ENCODE measurements around the gene CENPH. TPM values are rescaled to one million over a fixed set of nuclear protein-coding genes. Genes with fewer than 3 reads are reported as not detected.

The CENPH gene
- total and polyA plus RNA-seq, 2 donors (not counting 1 experiment from before 2014, with no cell fraction given): 2.8 to 11.9 TPM

GRCh38 chr5:69245031-69245430, 55.6 kb downstream of the CENPH start:
- Histone ChIP-seq H3K9ac (ENCODE audit: low read length) (no peak overlapping the region), H3K4me3 (ENCODE audit: control extremely low read depth in 1 of 5, extremely low read depth in 1 of 5, insufficient read depth in 1 of 5, low read depth in 2 of 5, low read length in 4 of 5) (no peak overlapping the region), H2AFZ (ENCODE audit: insufficient read depth, low read depth, low read length, poor library complexity, severe bottlenecking) (no peak overlapping the region), H3K27me3 (replicated peaks in 1 of 4; ENCODE audit: control extremely low read depth in 1 of 4, control insufficient read depth in 3 of 4, insufficient read depth in 4 of 4, low read length in 3 of 4) (no peaks in the 10 kb centered on the region), H3K79me2 (ENCODE audit: control insufficient read depth, insufficient read depth, low read length) (peaks cover 98% of the 10 kb centered on the region), H3K9me3 (ENCODE audit: control extremely low read depth in 1 of 3, control insufficient read depth in 2 of 3, insufficient read depth in 1 of 3, low read length in 2 of 3) (peaks cover 0 to 7% (median 1%) of the 10 kb centered on the region in 3 donors), H3K27ac (ENCODE audit: low read length in 2 of 2) (no peak overlapping the region), H3K4me1 (ENCODE audit: control insufficient read depth in 2 of 2, insufficient read depth in 2 of 2, low read length in 2 of 2) (no peaks in the 10 kb centered on the region), H3K4me2 (replicated peaks; ENCODE audit: low read depth, low read length, poor library complexity, severe bottlenecking) (no peak overlapping the region), H3K36me3 (replicated peaks in 1 of 2; ENCODE audit: control extremely low read depth in 1 of 2, control insufficient read depth in 1 of 2, extremely low read depth in 1 of 2, insufficient read depth in 2 of 2, low read length in 1 of 2) (peaks cover 3 to 4% of the 10 kb centered on the region in 2 experiments), H4K20me1 (ENCODE audit: control insufficient read depth, insufficient read depth, low read length, poor library complexity, severe bottlenecking) (peaks cover 44% of the 10 kb centered on the region)
- no peak overlapping the region for H3K27ac Mint-ChIP-seq
- H3K4me3 Mint-ChIP-seq: no peak overlapping the region
- TF ChIP-seq, protein P1, sequence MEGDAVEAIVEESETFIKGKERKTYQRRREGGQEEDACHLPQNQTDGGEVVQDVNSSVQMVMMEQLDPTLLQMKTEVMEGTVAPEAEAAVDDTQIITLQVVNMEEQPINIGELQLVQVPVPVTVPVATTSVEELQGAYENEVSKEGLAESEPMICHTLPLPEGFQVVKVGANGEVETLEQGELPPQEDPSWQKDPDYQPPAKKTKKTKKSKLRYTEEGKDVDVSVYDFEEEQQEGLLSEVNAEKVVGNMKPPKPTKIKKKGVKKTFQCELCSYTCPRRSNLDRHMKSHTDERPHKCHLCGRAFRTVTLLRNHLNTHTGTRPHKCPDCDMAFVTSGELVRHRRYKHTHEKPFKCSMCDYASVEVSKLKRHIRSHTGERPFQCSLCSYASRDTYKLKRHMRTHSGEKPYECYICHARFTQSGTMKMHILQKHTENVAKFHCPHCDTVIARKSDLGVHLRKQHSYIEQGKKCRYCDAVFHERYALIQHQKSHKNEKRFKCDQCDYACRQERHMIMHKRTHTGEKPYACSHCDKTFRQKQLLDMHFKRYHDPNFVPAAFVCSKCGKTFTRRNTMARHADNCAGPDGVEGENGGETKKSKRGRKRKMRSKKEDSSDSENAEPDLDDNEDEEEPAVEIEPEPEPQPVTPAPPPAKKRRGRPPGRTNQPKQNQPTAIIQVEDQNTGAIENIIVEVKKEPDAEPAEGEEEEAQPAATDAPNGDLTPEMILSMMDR (IDR thresholded peaks at IDR 0.05): no peak
- TF ChIP-seq EZH2 (IDR thresholded peaks at IDR 0.05; ENCODE audit: borderline replicate concordance, insufficient read depth, low read depth, low read length, poor library complexity, severe bottlenecking): no peak
- H3K4me1 Mint-ChIP-seq: peaks cover 40% of the 10 kb centered on the region
- no peak for ATAC-seq (ENCODE audit: low read depth)
- ChIA-PET CTCF (interaction anchor here (0.7 kb wide), 1 partner anchor 78 kb away, joined by 3 read pairs; no protein-coding TSS in a partner anchor), POLR2A (no interaction called here)
- intact Hi-C loops (cut with micrococcal nuclease): no loop called here
- H3K27me3 Mint-ChIP-seq: no peaks in the 10 kb centered on the region
- 100% methylated on average over 3 of the region's 5 CpGs for whole genome bisulfite sequencing (ENCODE audit: insufficient coverage)
- DNase-seq: no peak
- peaks cover 4% of the 10 kb centered on the region for H3K9me3 Mint-ChIP-seq (ENCODE audit: insufficient read depth)

GRCh38 chr5:69248019-69248418, 58.6 kb downstream of the CENPH start:
- no CpG with 5 or more reads among the region's 2 CpGs for WGBS (ENCODE audit: insufficient coverage)
- H3K4me3 Mint-ChIP-seq: no peak overlapping the region
- Histone ChIP-seq H3K79me2 (ENCODE audit: control insufficient read depth, insufficient read depth, low read length) (peaks cover 82% of the 10 kb centered on the region), H3K4me1 (ENCODE audit: control insufficient read depth in 2 of 2, insufficient read depth in 2 of 2, low read length in 2 of 2) (no peaks in the 10 kb centered on the region), H3K27ac (ENCODE audit: low read length in 2 of 2) (no peak overlapping the region), H2AFZ (ENCODE audit: insufficient read depth, low read depth, low read length, poor library complexity, severe bottlenecking) (no peak overlapping the region), H3K9ac (ENCODE audit: low read length) (no peak overlapping the region), H3K27me3 (replicated peaks in 1 of 4; ENCODE audit: control extremely low read depth in 1 of 4, control insufficient read depth in 3 of 4, insufficient read depth in 4 of 4, low read length in 3 of 4) (no peaks in the 10 kb centered on the region), H3K4me3 (ENCODE audit: control extremely low read depth in 1 of 5, extremely low read depth in 1 of 5, insufficient read depth in 1 of 5, low read depth in 2 of 5, low read length in 4 of 5) (no peak overlapping the region), H3K9me3 (ENCODE audit: control extremely low read depth in 1 of 3, control insufficient read depth in 2 of 3, insufficient read depth in 1 of 3, low read length in 2 of 3) (peaks cover 0 to 7% (median 1%) of the 10 kb centered on the region in 3 donors), H3K36me3 (replicated peaks in 1 of 2; ENCODE audit: control extremely low read depth in 1 of 2, control insufficient read depth in 1 of 2, extremely low read depth in 1 of 2, insufficient read depth in 2 of 2, low read length in 1 of 2) (peaks cover 1 to 9% of the 10 kb centered on the region in 2 experiments), H4K20me1 (ENCODE audit: control insufficient read depth, insufficient read depth, low read length, poor library complexity, severe bottlenecking) (peaks cover 50% of the 10 kb centered on the region), H3K4me2 (replicated peaks; ENCODE audit: low read depth, low read length, poor library complexity, severe bottlenecking) (no peak overlapping the region)
- DNase-seq (no peak), ATAC-seq (ENCODE audit: low read depth) (no peak)
- intact Hi-C loops (cut with micrococcal nuclease): no loop called here
- H3K27me3 Mint-ChIP-seq: no peaks in the 10 kb centered on the region
- TF ChIP-seq EZH2 (IDR thresholded peaks at IDR 0.05; ENCODE audit: borderline replicate concordance, insufficient read depth, low read depth, low read length, poor library complexity, severe bottlenecking): no peak
- TF ChIP-seq, protein P1 (IDR thresholded peaks at IDR 0.05): no peak
- peaks cover 4% of the 10 kb centered on the region for H3K9me3 Mint-ChIP-seq (ENCODE audit: insufficient read depth)
- H3K27ac Mint-ChIP-seq: no peak overlapping the region
- H3K4me1 Mint-ChIP-seq: peaks cover 24% of the 10 kb centered on the region
- CTCF ChIA-PET: no interaction called here
- POLR2A ChIA-PET: no interaction called here

Measured in B cell (primary cell).